Endothelial cell of umbilical vein (primary cell): ENCODE results near the gene DCLRE1B. TPM values are rescaled to one million over a fixed set of nuclear protein-coding genes. Genes with fewer than 3 reads are reported as not detected.

Experiments
- BruUV-seq: library from RNA; stranded (reverse); fragments of 400-500 nt; replicated peaks from 2 replicates; lab custom pipeline; 2021; lab: Mats Ljungman, UMichigan
- CTCF ChIA-PET: fragments of 300-600, 350-600 bp; sonication (Branson Sonifier 250); formaldehyde crosslinking; loops from one replicate; lab custom pipeline; 2021; ENCODE audit warnings: antibody characterized with exemption, inconsistent platforms; lab: Charles Lee
- POLR2A ChIA-PET: fragments of 300-600, 350-600 bp; sonication (Branson Sonifier 250); formaldehyde crosslinking; loops from one replicate; lab custom pipeline; 2021; ENCODE audit warnings: antibody characterized with exemption, inconsistent platforms; lab: Charles Lee
- DNase-seq: peaks from one replicate; pipeline ENCODE4 v3.0.0-alpha.2; 2011; ENCODE audit warnings: low read depth, low spot score
- FAIRE-seq: peaks from 2 replicates; lab custom pipeline; 2011; peaks lifted over from hg19 to GRCh38; lab: Jason Lieb, UNC
- H2AFZ ChIP-seq: 2 replicates; pipeline ENCODE4 v1.6.0; 2012; ENCODE audit warnings: low read depth, low read length, control low read depth, inconsistent platforms
- H3K27ac ChIP-seq: 2 replicates; pipeline ENCODE4 v1.5.1; 2011; ENCODE audit warnings: low read depth, mild to moderate bottlenecking, control low read depth, low read length, moderate library complexity; ENCODE audit not compliant: insufficient read depth
- H3K27me3 ChIP-seq, 2 experiments: 2 replicates each; pipeline versions ENCODE4 v1.6.0 to v1.6.1; 2011; ENCODE audit warnings: low read length in 2 of 2, mixed read lengths in 1 of 2; ENCODE audit not compliant: control insufficient read depth in 2 of 2, insufficient read depth in 2 of 2
- H3K36me3 ChIP-seq, 2 experiments: 2 replicates in 1 of 2; 3 replicates in 1 of 2; pipeline ENCODE4 v1.5.1; 2011; ENCODE audit warnings: low read length in 2 of 2, mild to moderate bottlenecking in 1 of 2, moderate library complexity in 1 of 2; ENCODE audit not compliant: control insufficient read depth in 2 of 2, insufficient read depth in 2 of 2; ENCODE audit errors: extremely low read depth in 1 of 2
- H3K4me1 ChIP-seq: 3 replicates; pipeline ENCODE4 v1.5.1; 2011; ENCODE audit warnings: mild to moderate bottlenecking, low read length; ENCODE audit not compliant: control insufficient read depth, insufficient read depth; ENCODE audit errors: extremely low read depth
- H3K4me2 ChIP-seq: 2 replicates; pipeline ENCODE4 v1.6.1; 2011; ENCODE audit warnings: low read length, control low read depth, mixed read lengths; ENCODE audit not compliant: insufficient read depth
- H3K4me3 ChIP-seq, 3 experiments: fragments of 200-600 bp in 1 of 3; sonication (generic), shearing (Covaris generic) in 1 of 3; replicated peaks in 1 of 3; 2 replicates each; pipeline ENCODE4 v1.5.1; 2011 to 2016; ENCODE audit warnings: control low read depth in 3 of 3, low read length in 3 of 3, mild to moderate bottlenecking in 2 of 3, inconsistent platforms in 1 of 3, low read depth in 1 of 3, moderate library complexity in 1 of 3; ENCODE audit not compliant: insufficient read depth in 1 of 3
- H3K79me2 ChIP-seq: 2 replicates; pipeline ENCODE4 v1.6.0; 2012; ENCODE audit warnings: low read length, inconsistent platforms; ENCODE audit not compliant: control insufficient read depth, insufficient read depth
- H3K9ac ChIP-seq: replicated peaks from 2 replicates; pipeline ENCODE3; 2011; ENCODE audit warnings: low read length, control low read depth; ENCODE audit not compliant: insufficient read depth; ENCODE audit errors: extremely low read depth
- H3K9me1 ChIP-seq: replicated peaks from 3 replicates; pipeline ENCODE4 v1.6.0; 2011; ENCODE audit warnings: mild to moderate bottlenecking, low read length; ENCODE audit not compliant: control insufficient read depth, insufficient read depth; ENCODE audit errors: extremely low read depth
- H3K9me3 ChIP-seq: replicated peaks from 2 replicates; pipeline ENCODE4 v1.5.1; 2012; ENCODE audit warnings: low read length, inconsistent platforms; ENCODE audit not compliant: control insufficient read depth, insufficient read depth
- H4K20me1 ChIP-seq: replicated peaks from 2 replicates; pipeline ENCODE3; 2011; ENCODE audit warnings: mild to moderate bottlenecking, low read length; ENCODE audit not compliant: control insufficient read depth, insufficient read depth; ENCODE audit errors: extremely low read depth
- CTCF ChIP-seq, 2 donors: IDR thresholded peaks; 1 replicate in 1 of 2; 2 replicates in 1 of 2; pipeline ENCODE4 v1.5.1; 2011; ENCODE audit warnings: low read length in 2 of 2, mild to moderate bottlenecking in 2 of 2, moderate library complexity in 2 of 2, control low read depth in 1 of 2, inconsistent platforms in 1 of 2, low read depth in 1 of 2; ENCODE audit not compliant: insufficient read depth in 1 of 2; ENCODE audit errors: extremely low read depth in 1 of 2
- EZH2 ChIP-seq: IDR thresholded peaks from 2 replicates; pipeline ENCODE4 v1.6.1; 2012; ENCODE audit warnings: borderline replicate concordance, low read depth, mild to moderate bottlenecking, moderate library complexity, low read length, inconsistent platforms; ENCODE audit not compliant: severe bottlenecking
- FOS ChIP-seq: IDR thresholded peaks from 2 replicates; pipeline ENCODE4 v1.6.1; 2011; ENCODE audit warnings: mild to moderate bottlenecking, low read length, moderate library complexity, borderline replicate concordance; ENCODE audit not compliant: insufficient read depth
- GATA2 ChIP-seq: IDR thresholded peaks from 2 replicates; pipeline ENCODE4 v1.7.0; 2011; ENCODE audit warnings: low read depth, mild to moderate bottlenecking, moderate library complexity, mixed read lengths, low read length; ENCODE audit not compliant: insufficient read length, insufficient read depth
- JUN ChIP-seq: IDR thresholded peaks from 2 replicates; pipeline ENCODE4 v1.6.1; 2011; ENCODE audit warnings: borderline replicate concordance, low read depth; ENCODE audit not compliant: insufficient read length, insufficient read depth
- MYC ChIP-seq: IDR thresholded peaks from one replicate; pipeline ENCODE4 v1.6.1; 2011; ENCODE audit warnings: mild to moderate bottlenecking, low read depth, low read length
- POLR2A ChIP-seq: IDR thresholded peaks from 2 replicates; pipeline ENCODE4 v1.6.1; 2012; ENCODE audit warnings: low read depth, mild to moderate bottlenecking, control low read depth, low read length
- POLR2AphosphoS5 ChIP-seq: IDR thresholded peaks from 2 replicates; pipeline ENCODE4 v1.6.1; 2012; ENCODE audit warnings: low read depth, mild to moderate bottlenecking, control low read depth, low read length, moderate library complexity; ENCODE audit not compliant: insufficient read depth
- dilution Hi-C: fragments of 300-500 bp; cut with MboI; formaldehyde crosslinking; loops from one replicate; pipeline ENCODE4 v1.15.0; 2019; ENCODE audit warnings: low sequenced_read_pairs; ENCODE audit not compliant: extremely low pct_ligation_motif_present
- intact Hi-C: fragments of 100-400 bp; cut with micrococcal nuclease; formaldehyde crosslinking; loops from one replicate; pipeline ENCODE4 v1.10.0; 2022
- polyA plus RNA-seq, 4 experiments: library from polyadenylated mRNA; depleted of rRNA in 3 of 4; stranded (reverse) in 3 of 4; unstranded in 1 of 4; fragments of >200 nt; gene quantifications; 2 replicates each; pipeline versions ENCODE4 v1.2.1 to v1.2.3, GENCODE V29; 2011 to 2012; ENCODE audit warnings: missing spikeins in 1 of 4
- total RNA-seq: library from RNA; stranded (reverse); gene quantifications from 2 replicates; pipeline ENCODE4 v1.2.3, GENCODE V29; 2021
- TF ChIP-seq, protein P1 (sequence below): IDR thresholded peaks from 2 replicates; pipeline ENCODE4 v1.6.1; 2011; ENCODE audit not compliant: insufficient read depth, insufficient read length

Gene DCLRE1B
- total and polyA plus RNA-seq, 2 donors (not counting 3 experiments of a cell fraction or from before 2014, with no cell fraction given): 5.6 to 10.7 TPM

GRCh38 chr1:113886417-113887401 lies 18.4 kb upstream of the DCLRE1B start:
- FAIRE-seq (no peak), DNase-seq (no peak)
- Histone ChIP-seq H3K4me1 (no peaks in the 10 kb centered on the region), H2AFZ (no peak overlapping the region), H3K27me3 (no peaks in the 10 kb centered on the region), H3K4me3 (no peak overlapping the region), H3K27ac (no peak overlapping the region), H3K9me1 (no peaks in the 10 kb centered on the region), H3K9ac (no peak overlapping the region), H3K36me3 (no peaks in the 10 kb centered on the region), H3K79me2 (no peaks in the 10 kb centered on the region), H4K20me1 (no peaks in the 10 kb centered on the region), H3K9me3 (no peaks in the 10 kb centered on the region), H3K4me2 (no peak overlapping the region)
- TF ChIP-seq POLR2A: no peak
- TF ChIP-seq EZH2: no peak
- TF ChIP-seq FOS: no peak
- no peak for TF ChIP-seq JUN
- TF ChIP-seq MYC: no peak
- TF ChIP-seq POLR2AphosphoS5: no peak
- no peak for TF ChIP-seq CTCF (IDR thresholded peaks at IDR 0.05; ENCODE audit: extremely low read depth in 1 of 2, insufficient read depth in 1 of 2, low read depth in 1 of 2, low read length in 2 of 2)
- no peak for TF ChIP-seq GATA2
- TF ChIP-seq, protein P1, sequence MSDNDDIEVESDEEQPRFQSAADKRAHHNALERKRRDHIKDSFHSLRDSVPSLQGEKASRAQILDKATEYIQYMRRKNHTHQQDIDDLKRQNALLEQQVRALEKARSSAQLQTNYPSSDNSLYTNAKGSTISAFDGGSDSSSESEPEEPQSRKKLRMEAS: no peak
- dilution Hi-C loops (no loop called here), intact Hi-C loops (no loop called here)
- POLR2A ChIA-PET: no interaction called here
- BruUV-seq: no TSS peak
- CTCF ChIA-PET: no interaction called here
